NCI-H345 treated with DMSO at 0.1 percent for 48 hours (cell line): Measurements from ENCODE around the gene MUC2.

Experiments used
- DNase-seq: peaks from one replicate; lab custom pipeline; 2025; ENCODE audit not compliant: unreplicated experiment; lab: John Stamatoyannopoulos, UW

Gene MUC2

GRCh38 chr11:1050581-1051355, 23.9 kb upstream of the MUC2 start:
- DNase-seq = peak; percentile 61

GRCh38 chr11:1051356-1052132, 23.1 kb upstream of the MUC2 start:
- no peak for DNase-seq

GRCh38 chr11:1052133-1053011, 22.3 kb upstream of the MUC2 start:
- DNase-seq = no peak

- no peak for DNase-seq
These were observed 21.4 kb upstream of the MUC2 start for GRCh38 chr11:1053121-1053901.

GRCh38 chr11:1054143-1055108, 20.2 kb upstream of the MUC2 start:
- no peak for DNase-seq

- DNase-seq = no peak
These were observed 19.5 kb upstream of the MUC2 start for GRCh38 chr11:1055109-1055703.

GRCh38 chr11:1055990-1056771, 18.5 kb upstream of the MUC2 start:
- DNase-seq = no peak

GRCh38 chr11:1057806-1058205, 16.9 kb upstream of the MUC2 start:
- DNase-seq = no peak

- no peak for DNase-seq
These were observed 14.9 kb upstream of the MUC2 start for GRCh38 chr11:1059759-1060158.

GRCh38 chr11:1060410-1060809, 14.3 kb upstream of the MUC2 start:
- DNase-seq = no peak

- no peak for DNase-seq
These were observed 13.6 kb upstream of the MUC2 start for GRCh38 chr11:1060852-1061616.

GRCh38 chr11:1062075-1062820, 12.4 kb upstream of the MUC2 start:
- DNase-seq = no peak

- no peak for DNase-seq
These were observed 10.5 kb upstream of the MUC2 start for GRCh38 chr11:1064167-1064566.

GRCh38 chr11:1067812-1068496, 6.7 kb upstream of the MUC2 start:
- DNase-seq = no peak

GRCh38 chr11:1069740-1070139, 4.9 kb upstream of the MUC2 start:
- DNase-seq = no peak
